Measurements from ENCODE around the gene CLIP1. TPM values are rescaled to one million over a fixed set of nuclear protein-coding genes. Genes with fewer than 3 reads are reported as not detected.

The CLIP1 gene
- total and polyA plus RNA-seq, 2 of the 4 experiments (the other 2 are of a cell fraction), result 38.0 to 54.8 TPM

GRCh38 chr12:122327014-122327413, 95.5 kb downstream of the CLIP1 start:
- ChIA-PET CTCF (interaction anchor here (0.6 kb wide), 1 partner anchor 64 kb away, joined by 3 read pairs; no protein-coding TSS in a partner anchor), POLR2A (ENCODE audit: unreplicated experiment) (no interaction called here)
- H3K4me1 ChIP-seq (ENCODE audit: control insufficient read depth, insufficient read depth, low read length), result peaks cover 4% of the 10 kb centered on the region
- no peaks in the 10 kb centered on the region for H3K9me3 ChIP-seq (ENCODE audit: control insufficient read depth, insufficient read depth, low read length)
- no peak overlapping the region for H3K27ac ChIP-seq (ENCODE audit: insufficient read depth, low read length)
- no peak overlapping the region for H3K23ac ChIP-seq (ENCODE audit: low read depth, low read length)
- no peak overlapping the region for H3K56ac ChIP-seq (ENCODE audit: extremely low read depth, insufficient read depth, low read length)
- no peak overlapping the region for H3K4me2 ChIP-seq (ENCODE audit: low read depth, low read length)
- H2AK9ac ChIP-seq (replicated peaks; ENCODE audit: low read depth, low read length, poor library complexity), result no peak overlapping the region
- H3K9me1 ChIP-seq (ENCODE audit: insufficient read depth, low read length), result peaks cover 14% of the 10 kb centered on the region
- H4K20me1 ChIP-seq (ENCODE audit: insufficient read depth, low read length), result peaks cover 3% of the 10 kb centered on the region; the same call in 1 of the 2 replicates
- no peak overlapping the region for H2AFZ ChIP-seq (replicated peaks; ENCODE audit: low read length, poor library complexity)
- intact Hi-C loops (cut with micrococcal nuclease) (no loop called here), in situ Hi-C loops (cut with MboI; ENCODE audit: low sequenced_read_pairs) (no loop called here), dilution Hi-C loops (cut with HindIII; ENCODE audit: low sequenced_read_pairs, unreplicated experiment) (no loop called here)
- DNase-seq, result no peak
- no peak overlapping the region for H3K18ac ChIP-seq (ENCODE audit: low read depth, low read length)
- H2AK5ac ChIP-seq (ENCODE audit: low read depth, low read length), result no peak overlapping the region
- no peak for TF ChIP-seq MAZ (IDR thresholded peaks at IDR 0.05; ENCODE audit: borderline replicate concordance, low read depth, low read length)
- no peak for TF ChIP-seq USF2 (IDR thresholded peaks at IDR 0.05; ENCODE audit: low read depth, low read length)
- TF ChIP-seq CTCF (conservative IDR thresholded peaks at IDR 0.05; ENCODE audit: low read depth, low read length), result no peak
- TF ChIP-seq RFX5 (IDR thresholded peaks at IDR 0.05; ENCODE audit: low read depth, low read length), result no peak
- TF ChIP-seq BHLHE40 (IDR thresholded peaks at IDR 0.05; ENCODE audit: low read depth, low read length), result no peak
- no peak for TF ChIP-seq ELK1 (IDR thresholded peaks at IDR 0.05; ENCODE audit: borderline replicate concordance, low read depth, low read length)
- TF ChIP-seq SMC3 (IDR thresholded peaks at IDR 0.05; ENCODE audit: low read depth, low read length), result no peak
- no peak for TF ChIP-seq RAD21 (IDR thresholded peaks at IDR 0.05; ENCODE audit: low read length)
- no peak overlapping the region for H2BK15ac ChIP-seq (ENCODE audit: low read depth, low read length)
- H3K27me3 ChIP-seq (ENCODE audit: control insufficient read depth, insufficient read depth, low read length), result no peaks in the 10 kb centered on the region
- H3K14ac ChIP-seq (replicated peaks; ENCODE audit: low read depth, low read length), result no peak overlapping the region
- no peak overlapping the region for H4K91ac ChIP-seq (ENCODE audit: insufficient read depth, low read depth, low read length)
- no peak for ATAC-seq (ENCODE audit: low read depth)
- no peak overlapping the region for H2BK120ac ChIP-seq (ENCODE audit: low read depth, low read length)
- no peak overlapping the region for H3K9ac ChIP-seq (ENCODE audit: low read depth, low read length)
- no peak overlapping the region for H2BK5ac ChIP-seq (ENCODE audit: low read depth, low read length, poor library complexity, severe bottlenecking)
- peaks cover 6 to 34% of the 10 kb centered on the region in 2 experiments for H3K79me1 ChIP-seq (ENCODE audit: low read depth in 1 of 2, low read length in 2 of 2)
- no peak overlapping the region for H4K8ac ChIP-seq (ENCODE audit: low read depth in 2 of 2, low read length in 2 of 2)
- no peak overlapping the region for H3K4ac ChIP-seq (ENCODE audit: low read depth, low read length)
- no CpG with 5 or more reads among the region's 1 CpG for WGBS, 2 experiments (ENCODE audit: extremely low coverage in 2 of 2, insufficient read length in 1 of 2)
- no peak overlapping the region for H4K5ac ChIP-seq (ENCODE audit: low read depth, low read length)
- BruUV-seq (replicated peaks), result no TSS peak
- H2BK20ac ChIP-seq (ENCODE audit: low read depth, low read length), result no peak overlapping the region
- H3K36me3 ChIP-seq (ENCODE audit: control insufficient read depth, insufficient read depth, low read length), result peaks cover 52% of the 10 kb centered on the region
- H3K4me3 ChIP-seq (ENCODE audit: insufficient read depth, low read depth, low read length), result no peak overlapping the region

Data from IMR-90 (cell line).